SK-N-MC (cell line): ENCODE measurements around the gene ELOVL7.

Experiments
- EZH2 ChIP-seq: fragments of 200-600 bp; sonication (generic); IDR thresholded peaks from one replicate; pipeline ENCODE4 v1.6.1; 2017; ENCODE audit warnings: antibody characterized with exemption
- FOXP2 ChIP-seq: optimal IDR thresholded peaks from 2 replicates; pipeline ENCODE3; 2011; ENCODE audit warnings: mild to moderate bottlenecking, moderate library complexity; ENCODE audit not compliant: insufficient read depth; ENCODE audit errors: extremely low read length, control extremely low read depth
- POLR2AphosphoS5 ChIP-seq: IDR thresholded peaks from 2 replicates; pipeline ENCODE4 v1.6.1; 2012; ENCODE audit warnings: mild to moderate bottlenecking, low read depth, low read length, borderline replicate concordance

DNA sequence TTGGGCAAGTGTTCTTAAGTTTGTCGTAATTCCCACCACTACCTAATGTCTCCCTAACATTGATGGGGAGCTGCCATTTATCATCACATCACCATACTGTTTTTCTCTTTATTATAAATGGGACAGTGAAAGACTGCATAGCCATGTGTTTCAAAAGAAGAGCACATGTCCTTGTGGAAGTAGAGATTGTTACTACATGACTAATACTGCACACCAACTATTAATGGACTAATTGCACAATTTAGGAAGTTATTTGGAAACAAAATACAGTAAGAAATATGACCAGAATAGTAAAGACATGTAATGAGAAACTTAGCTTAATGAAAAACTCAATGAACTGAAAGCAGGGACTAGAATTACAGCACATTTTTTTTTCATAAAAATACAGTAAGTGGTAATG is 12.0 kb upstream of the ELOVL7 start:
- TF ChIP-seq EZH2 (no peak), POLR2AphosphoS5 (no peak), FOXP2 (no peak)
